MM.1S (cell line): Measurements from ENCODE around the gene CEP164.

Source experiments
- DNase-seq: peaks from one replicate; pipeline ENCODE4 v3.0.0-alpha.2; 2015
- H2AFZ ChIP-seq: fragments of 300-600 bp; sonication (generic); 2 replicates; pipeline ENCODE4 v1.6.0; 2016; ENCODE audit warnings: antibody characterized with exemption, low read length
- H3F3A ChIP-seq: fragments of 300-600 bp; sonication (generic); 2 replicates; pipeline ENCODE4 v1.6.1; 2016; ENCODE audit warnings: mild to moderate bottlenecking, antibody characterized with exemption, low read length, moderate library complexity, mixed read lengths; ENCODE audit not compliant: insufficient read depth
- H3K27ac ChIP-seq: fragments of 300-600 bp; sonication (generic); 2 replicates; pipeline ENCODE4 v1.5.1; 2016; ENCODE audit warnings: mild to moderate bottlenecking, low read length
- H3K27me3 ChIP-seq: fragments of 300-600 bp; sonication (generic); replicated peaks from 2 replicates; pipeline ENCODE4 v1.6.0; 2016; ENCODE audit warnings: low read length; ENCODE audit not compliant: insufficient read depth
- H3K36me3 ChIP-seq: fragments of 300-600 bp; sonication (generic); replicated peaks from 2 replicates; pipeline ENCODE4 v1.6.1; 2016; ENCODE audit warnings: mild to moderate bottlenecking, low read length, mixed read lengths; ENCODE audit not compliant: insufficient read depth
- H3K4me1 ChIP-seq: fragments of 300-600 bp; sonication (generic); 2 replicates; pipeline ENCODE4 v1.6.1; 2016; ENCODE audit warnings: low read length, mixed read lengths
- H3K4me2 ChIP-seq: fragments of 300-600 bp; sonication (generic); 2 replicates; pipeline ENCODE4 v1.6.0; 2016; ENCODE audit warnings: low read depth, low read length
- H3K4me3 ChIP-seq: fragments of 300-600 bp; sonication (generic); 2 replicates; pipeline ENCODE4 v1.5.1; 2016; ENCODE audit warnings: low read length, mixed read lengths
- H3K79me2 ChIP-seq: fragments of 300-600 bp; sonication (generic); 2 replicates; pipeline ENCODE4 v1.6.1; 2016; ENCODE audit warnings: mixed run types, low read length, mixed read lengths
- H3K9ac ChIP-seq: fragments of 300-600 bp; sonication (generic); 2 replicates; pipeline ENCODE4 v1.6.1; 2016; ENCODE audit warnings: low read length, mixed read lengths
- H3K9me2 ChIP-seq: fragments of 300-600 bp; sonication (generic); replicated peaks from 2 replicates; pipeline ENCODE4 v1.6.1; 2016; ENCODE audit warnings: mild to moderate bottlenecking, low read length, mixed read lengths; ENCODE audit not compliant: insufficient read depth
- H3K9me3 ChIP-seq: fragments of 300-600 bp; sonication (generic); replicated peaks from 2 replicates; pipeline ENCODE4 v1.6.1; 2016; ENCODE audit warnings: mild to moderate bottlenecking, low read length, mixed read lengths; ENCODE audit not compliant: insufficient read depth
- H4K20me1 ChIP-seq: fragments of 300-600 bp; sonication (generic); 2 replicates; pipeline ENCODE4 v1.6.1; 2016; ENCODE audit warnings: mild to moderate bottlenecking, low read length, moderate library complexity, mixed read lengths; ENCODE audit not compliant: insufficient read depth
- EZH2 ChIP-seq: fragments of 300-600 bp; sonication (generic); optimal IDR thresholded peaks from 2 replicates; pipeline ENCODE3; 2017; ENCODE audit warnings: low read depth, mild to moderate bottlenecking, antibody characterized with exemption, low read length, mixed read lengths
- EZH2phosphoT487 ChIP-seq: fragments of 300-600 bp; sonication (generic); IDR thresholded peaks from 2 replicates; pipeline ENCODE4 v1.6.1; 2018; ENCODE audit warnings: antibody characterized with exemption, low read length
- TF ChIP-seq, protein P1 (sequence below): fragments of 300-600 bp; sonication (generic); IDR thresholded peaks from 2 replicates; pipeline ENCODE4 v1.5.1; 2016; ENCODE audit warnings: antibody characterized with exemption, low read length, mixed read lengths

Gene CEP164

DNA sequence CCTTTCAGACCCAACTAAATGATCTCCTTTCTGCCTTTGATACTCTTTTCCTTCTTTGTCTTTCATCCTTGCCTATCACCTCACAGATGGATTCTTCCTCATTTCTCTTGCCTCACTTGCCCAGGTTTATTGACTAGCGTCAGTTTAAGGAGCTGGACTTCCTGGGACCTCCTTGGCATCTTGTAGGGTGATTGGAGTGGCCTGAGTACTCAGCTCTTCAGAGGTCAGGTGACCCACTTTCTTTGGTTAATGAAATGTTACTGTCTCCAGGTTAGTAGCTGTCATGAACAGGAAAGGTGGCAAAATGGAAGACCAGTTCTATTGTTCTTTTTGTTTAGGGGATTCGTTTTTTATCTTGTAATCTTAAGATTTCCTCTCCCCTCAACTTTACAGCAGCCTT, 41.1 kb upstream of the CEP164 start:
- Histone ChIP-seq H4K20me1 (no peaks in the 10 kb centered on the region), H3K4me2 (no peak overlapping the region), H3K36me3 (no peaks in the 10 kb centered on the region), H3K4me3 (no peak overlapping the region), H3K9me3 (no peaks in the 10 kb centered on the region), H3K27ac (no peak overlapping the region), H3K27me3 (no peaks in the 10 kb centered on the region), H3K9ac (no peak overlapping the region), H2AFZ (no peak overlapping the region), H3K4me1 (no peaks in the 10 kb centered on the region), H3K9me2 (no peaks in the 10 kb centered on the region), H3K79me2 (no peaks in the 10 kb centered on the region), H3F3A (no peaks in the 10 kb centered on the region)
- TF ChIP-seq EZH2 (no peak), EZH2phosphoT487 (no peak)
- TF ChIP-seq, protein P1, sequence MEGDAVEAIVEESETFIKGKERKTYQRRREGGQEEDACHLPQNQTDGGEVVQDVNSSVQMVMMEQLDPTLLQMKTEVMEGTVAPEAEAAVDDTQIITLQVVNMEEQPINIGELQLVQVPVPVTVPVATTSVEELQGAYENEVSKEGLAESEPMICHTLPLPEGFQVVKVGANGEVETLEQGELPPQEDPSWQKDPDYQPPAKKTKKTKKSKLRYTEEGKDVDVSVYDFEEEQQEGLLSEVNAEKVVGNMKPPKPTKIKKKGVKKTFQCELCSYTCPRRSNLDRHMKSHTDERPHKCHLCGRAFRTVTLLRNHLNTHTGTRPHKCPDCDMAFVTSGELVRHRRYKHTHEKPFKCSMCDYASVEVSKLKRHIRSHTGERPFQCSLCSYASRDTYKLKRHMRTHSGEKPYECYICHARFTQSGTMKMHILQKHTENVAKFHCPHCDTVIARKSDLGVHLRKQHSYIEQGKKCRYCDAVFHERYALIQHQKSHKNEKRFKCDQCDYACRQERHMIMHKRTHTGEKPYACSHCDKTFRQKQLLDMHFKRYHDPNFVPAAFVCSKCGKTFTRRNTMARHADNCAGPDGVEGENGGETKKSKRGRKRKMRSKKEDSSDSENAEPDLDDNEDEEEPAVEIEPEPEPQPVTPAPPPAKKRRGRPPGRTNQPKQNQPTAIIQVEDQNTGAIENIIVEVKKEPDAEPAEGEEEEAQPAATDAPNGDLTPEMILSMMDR: no peak
- DNase-seq: no peak

DNA sequence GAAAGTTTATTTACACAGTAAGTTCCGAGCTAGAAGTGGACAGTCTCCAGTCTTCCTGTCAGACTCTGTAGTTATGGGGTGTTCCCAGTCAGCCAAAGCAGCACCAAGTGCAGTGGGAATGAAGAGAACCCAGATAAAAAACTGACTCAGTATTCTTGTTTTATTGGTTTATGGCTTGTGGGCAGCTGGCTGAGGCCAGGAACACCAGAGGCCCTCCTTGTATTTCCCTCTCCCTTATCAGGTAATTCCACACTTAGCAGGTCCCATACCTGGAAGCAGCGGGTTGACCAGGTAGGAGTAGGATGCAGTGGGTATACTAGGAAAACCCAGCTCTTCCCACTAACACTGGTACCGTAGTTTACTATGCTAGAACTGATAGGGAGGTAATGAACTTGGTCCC, 40.0 kb upstream of the CEP164 start:
- H3K9me3 ChIP-seq: no peaks in the 10 kb centered on the region
- H3K36me3 ChIP-seq: no peaks in the 10 kb centered on the region
- H3K4me2 ChIP-seq: no peak overlapping the region

GRCh38 chr11:117289795-117290194, 37.9 kb upstream of the CEP164 start:
- Histone ChIP-seq H3F3A (no peaks in the 10 kb centered on the region), H3K9ac (no peak overlapping the region), H3K9me3 (no peaks in the 10 kb centered on the region), H3K4me1 (no peaks in the 10 kb centered on the region), H3K36me3 (no peaks in the 10 kb centered on the region), H3K27ac (no peak overlapping the region), H2AFZ (no peak overlapping the region), H3K4me3 (no peak overlapping the region), H3K79me2 (no peaks in the 10 kb centered on the region), H3K4me2 (no peak overlapping the region), H3K9me2 (no peaks in the 10 kb centered on the region), H3K27me3 (no peaks in the 10 kb centered on the region), H4K20me1 (no peaks in the 10 kb centered on the region)
- TF ChIP-seq EZH2 (no peak), EZH2phosphoT487 (no peak)
- TF ChIP-seq, protein P1: no peak
- DNase-seq: no peak

More for the DNA sequence above, 40.0 kb upstream of the CEP164 start:
- H3K4me1 ChIP-seq: no peaks in the 10 kb centered on the region
- TF ChIP-seq, protein P1: no peak
- TF ChIP-seq EZH2phosphoT487: no peak
- no peak for TF ChIP-seq EZH2
- H3F3A ChIP-seq: no peaks in the 10 kb centered on the region
- no peak overlapping the region for H2AFZ ChIP-seq
- no peaks in the 10 kb centered on the region for H4K20me1 ChIP-seq
- H3K4me3 ChIP-seq: no peak overlapping the region
- no peaks in the 10 kb centered on the region for H3K79me2 ChIP-seq
- no peak overlapping the region for H3K27ac ChIP-seq
- H3K27me3 ChIP-seq: no peaks in the 10 kb centered on the region
- no peaks in the 10 kb centered on the region for H3K9me2 ChIP-seq
- DNase-seq: no peak
- H3K9ac ChIP-seq: no peak overlapping the region
